AG04450 (cell line): ENCODE data around the gene SLC12A8. TPM values are rescaled to one million over a fixed set of nuclear protein-coding genes. Genes with fewer than 3 reads are reported as not detected.

ENCODE experiments used
- CTCF ChIA-PET: fragments of 300-600, 350-600 bp; formaldehyde crosslinking; extraction: SDS; loops from one replicate; lab custom pipeline; 2022; ENCODE audit warnings: antibody characterized with exemption, inconsistent platforms; lab: Charles Lee
- POLR2A ChIA-PET: fragments of 350-600 bp; formaldehyde crosslinking; extraction: SDS; loops from one replicate; lab custom pipeline; 2021; ENCODE audit warnings: antibody characterized with exemption, inconsistent platforms; lab: Yijun Ruan, JAX
- DNase-seq: peaks from one replicate; pipeline ENCODE4 v3.0.0-alpha.2; 2011; ENCODE audit warnings: low read depth, low spot score
- H3K27ac ChIP-seq: one replicate; pipeline ENCODE4 v1.5.1; 2012; ENCODE audit warnings: low read depth, low read length, control low read depth
- H3K27me3 ChIP-seq: one replicate; pipeline ENCODE4 v1.6.0; 2012; ENCODE audit warnings: low read length; ENCODE audit not compliant: control insufficient read depth, insufficient read depth
- H3K4me3 ChIP-seq: 2 replicates; pipeline ENCODE4 v1.5.1; 2011; ENCODE audit warnings: mild to moderate bottlenecking, low read depth, low read length, control low read depth
- H3K9me3 ChIP-seq: 2 replicates; pipeline ENCODE4 v1.5.1; 2012; ENCODE audit warnings: low read length; ENCODE audit not compliant: control insufficient read depth, insufficient read depth
- CTCF ChIP-seq: IDR thresholded peaks from 2 replicates; pipeline ENCODE4 v1.5.1; 2011; ENCODE audit warnings: low read depth, low read length, control low read depth, inconsistent platforms
- polyA minus RNA-seq: library from RNA; depleted of rRNA, polyadenylated mRNA; stranded (reverse); fragments of >200 nt; gene quantifications from 2 replicates; pipeline ENCODE4 v1.2.3, GENCODE V29; 2011; rRNA and poly(A)+ RNA removed
- polyA plus RNA-seq: library from polyadenylated mRNA; depleted of rRNA; stranded (reverse); fragments of >200 nt; gene quantifications from 2 replicates; pipeline ENCODE4 v1.2.3, GENCODE V29; 2011; rRNA removed

SLC12A8 gene
- 15.3 and 16.0 TPM in 2 replicates for polyA plus RNA-seq
- 15.8 and 20.1 TPM in 2 replicates for polyA minus RNA-seq

- TF ChIP-seq CTCF = no peak
- Histone ChIP-seq H3K4me3 (peak within 1 kb of the TSS; percentile 50), H3K9me3 (no peaks in the 10 kb centered on the region; the same call in 1 of the 2 replicates), H3K27ac (no peak within 1 kb of the TSS), H3K27me3 (peaks cover 20% of the 10 kb centered on the region)
- DNase-seq = no peak
- ChIA-PET CTCF (interaction anchor here (1.2 kb wide), 1 partner anchor 10 kb away, joined by 4 read pairs; no protein-coding TSS in a partner anchor), POLR2A (no interaction called here)
Measured at GRCh38 chr3:125212509-125213363, at the start of gene SLC12A8. Gene SLC12A8 (minus strand): TSS chr3:125212748. CDS start chr3:125211349, 1,399 bp downstream.

GRCh38 chr3:125262161-125262560, 49.6 kb upstream of the SLC12A8 start:
- CTCF ChIA-PET = interaction anchor here (1.4 kb wide), 1 partner anchor 176 kb away, joined by 5 read pairs; no protein-coding TSS in a partner anchor
- DNase-seq = no peak
- POLR2A ChIA-PET = no interaction called here
- no peak for TF ChIP-seq CTCF
- Histone ChIP-seq H3K27me3 (no peaks in the 10 kb centered on the region), H3K9me3 (peaks cover 3% of the 10 kb centered on the region), H3K4me3 (no peak overlapping the region), H3K27ac (no peak overlapping the region)

- no peaks in the 10 kb centered on the region for H3K27me3 ChIP-seq
- H3K27ac ChIP-seq = no peak overlapping the region
- no peak for TF ChIP-seq CTCF
- no peak overlapping the region for H3K4me3 ChIP-seq
- CTCF ChIA-PET = no interaction called here
- POLR2A ChIA-PET = no interaction called here
- H3K9me3 ChIP-seq = peaks cover 10% of the 10 kb centered on the region
- DNase-seq = no peak
Measured at GRCh38 chr3:125261031-125261430, 48.5 kb upstream of the SLC12A8 start.

GRCh38 chr3:125260158-125260557, 47.6 kb upstream of the SLC12A8 start:
- Histone ChIP-seq H3K27ac (no peak overlapping the region), H3K27me3 (no peaks in the 10 kb centered on the region), H3K4me3 (no peak overlapping the region), H3K9me3 (peaks cover 12% of the 10 kb centered on the region)
- CTCF ChIA-PET = no interaction called here
- no peak for TF ChIP-seq CTCF
- DNase-seq = no peak
- POLR2A ChIA-PET = no interaction called here

GRCh38 chr3:125257536-125257935, 45.0 kb upstream of the SLC12A8 start:
- Histone ChIP-seq H3K9me3 (peaks cover 12% of the 10 kb centered on the region), H3K27ac (no peak overlapping the region), H3K4me3 (no peak overlapping the region), H3K27me3 (no peaks in the 10 kb centered on the region)
- CTCF ChIA-PET = no interaction called here
- POLR2A ChIA-PET = no interaction called here
- TF ChIP-seq CTCF = no peak
- no peak for DNase-seq
